Suprapubic skin (tissue), 3 donors: ENCODE results near the gene RPS3.

Experiments
- CTCF ChIP-seq, 2 donors: fragments of 200-600 bp in 1 of 2; fragments of 450-650 bp in 1 of 2; sonication (generic) in 1 of 2; IDR thresholded peaks; one replicate each; pipeline ENCODE4 v1.5.1; 2016 to 2019; ENCODE audit warnings: antibody characterized with exemption in 2 of 2, mild to moderate bottlenecking in 1 of 2, moderate library complexity in 1 of 2
- EP300 ChIP-seq: sonication (generic); formaldehyde crosslinking; IDR thresholded peaks from one replicate; pipeline ENCODE4 v1.6.1; 2017; ENCODE audit warnings: antibody characterized with exemption
- POLR2A ChIP-seq, 2 donors: fragments of 450-650 bp; IDR thresholded peaks; one replicate each; pipeline ENCODE4 v1.6.1; 2017; ENCODE audit warnings: antibody characterized with exemption in 2 of 2, mild to moderate bottlenecking in 2 of 2, moderate library complexity in 2 of 2

DNA sequence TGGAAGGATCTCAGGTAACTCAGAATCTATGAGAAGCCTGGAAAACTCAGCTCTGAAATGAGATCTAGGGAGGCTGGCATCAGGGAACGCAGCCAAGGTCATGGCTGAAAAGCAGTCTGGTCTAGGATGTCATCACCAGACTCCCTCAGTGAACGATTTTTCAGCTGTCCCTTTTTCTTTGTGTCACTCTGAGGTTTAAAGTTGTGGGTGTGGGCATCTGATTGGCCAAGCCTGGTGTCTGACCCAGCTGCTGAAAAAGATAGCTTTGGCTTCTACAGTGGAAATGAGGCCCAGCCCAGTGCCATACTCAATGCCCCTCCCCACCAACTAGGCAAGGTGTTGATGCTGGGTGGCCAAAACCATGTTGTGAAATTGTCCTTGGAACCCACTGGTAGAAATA, 14.5 kb downstream of the RPS3 start:
- TF ChIP-seq EP300 (no peak), CTCF (IDR thresholded peaks at IDR 0.05) (no peak), POLR2A (IDR thresholded peaks at IDR 0.05) (no peak)
